ENCODE measurements around the gene NF2. TPM values are rescaled to one million over a fixed set of nuclear protein-coding genes. Genes with fewer than 3 reads are reported as not detected.

The NF2 gene
- total RNA-seq, 1 donor from 2014 or later = 110 TPM

DNA sequence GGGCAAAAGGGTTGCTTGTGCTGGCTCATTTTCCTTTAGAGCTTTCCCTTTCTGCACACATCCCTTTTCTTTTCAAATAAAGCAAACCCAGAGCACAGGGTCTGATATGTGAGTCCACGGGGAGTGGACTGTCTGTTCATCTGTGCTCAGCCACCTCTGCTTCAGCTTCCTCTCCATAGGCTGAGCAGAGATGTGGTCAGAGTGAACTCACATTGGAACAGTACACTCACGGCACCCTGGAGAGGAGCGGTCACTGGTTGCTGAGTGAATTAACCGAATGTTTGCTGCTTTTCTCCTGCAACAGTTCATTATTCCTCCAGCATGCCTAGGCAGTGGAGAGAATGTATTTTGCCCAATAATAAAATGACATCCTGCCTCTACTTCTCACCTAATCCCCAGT lies 80.1 kb downstream of the NF2 start:
- no peaks in the 10 kb centered on the region for H3K27me3 ChIP-seq (ENCODE audit: control insufficient read depth, insufficient read depth, low read length)
- TF ChIP-seq, protein P1, sequence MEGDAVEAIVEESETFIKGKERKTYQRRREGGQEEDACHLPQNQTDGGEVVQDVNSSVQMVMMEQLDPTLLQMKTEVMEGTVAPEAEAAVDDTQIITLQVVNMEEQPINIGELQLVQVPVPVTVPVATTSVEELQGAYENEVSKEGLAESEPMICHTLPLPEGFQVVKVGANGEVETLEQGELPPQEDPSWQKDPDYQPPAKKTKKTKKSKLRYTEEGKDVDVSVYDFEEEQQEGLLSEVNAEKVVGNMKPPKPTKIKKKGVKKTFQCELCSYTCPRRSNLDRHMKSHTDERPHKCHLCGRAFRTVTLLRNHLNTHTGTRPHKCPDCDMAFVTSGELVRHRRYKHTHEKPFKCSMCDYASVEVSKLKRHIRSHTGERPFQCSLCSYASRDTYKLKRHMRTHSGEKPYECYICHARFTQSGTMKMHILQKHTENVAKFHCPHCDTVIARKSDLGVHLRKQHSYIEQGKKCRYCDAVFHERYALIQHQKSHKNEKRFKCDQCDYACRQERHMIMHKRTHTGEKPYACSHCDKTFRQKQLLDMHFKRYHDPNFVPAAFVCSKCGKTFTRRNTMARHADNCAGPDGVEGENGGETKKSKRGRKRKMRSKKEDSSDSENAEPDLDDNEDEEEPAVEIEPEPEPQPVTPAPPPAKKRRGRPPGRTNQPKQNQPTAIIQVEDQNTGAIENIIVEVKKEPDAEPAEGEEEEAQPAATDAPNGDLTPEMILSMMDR (IDR thresholded peaks at IDR 0.05; ENCODE audit: insufficient read depth, low read length, poor library complexity, severe bottlenecking) = no peak

DNA sequence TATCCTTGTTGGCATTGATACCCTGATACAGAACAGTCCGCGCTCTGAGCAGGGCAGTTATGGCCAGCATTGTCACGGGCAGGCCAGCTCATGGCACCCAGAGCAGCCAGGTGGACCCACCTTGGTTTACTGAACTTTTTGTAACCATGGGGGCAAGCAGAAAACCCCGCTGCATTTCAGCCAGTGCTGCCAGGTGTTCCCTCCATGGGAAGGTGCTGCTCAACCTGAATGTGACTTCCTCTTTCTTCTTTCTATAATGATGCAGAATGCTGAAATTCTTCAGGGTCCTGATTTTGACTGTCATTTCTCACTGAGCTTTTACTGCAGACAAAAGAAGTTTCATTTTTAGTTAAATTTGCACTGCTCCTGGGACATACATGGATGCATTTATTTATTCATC lies 80.8 kb downstream of the NF2 start:
- H3K27me3 ChIP-seq (ENCODE audit: control insufficient read depth, insufficient read depth, low read length) = no peaks in the 10 kb centered on the region
- H3K4me3 ChIP-seq (ENCODE audit: low read depth, low read length) = no peak overlapping the region
- H3K36me3 ChIP-seq (ENCODE audit: control insufficient read depth, insufficient read depth, low read length) = no peaks in the 10 kb centered on the region
- TF ChIP-seq, protein P1 (IDR thresholded peaks at IDR 0.05; ENCODE audit: insufficient read depth, low read length, poor library complexity, severe bottlenecking) = no peak
- DNase-seq (ENCODE audit: low read depth) = no peak

More for the DNA sequence above, 80.1 kb downstream of the NF2 start:
- H3K4me3 ChIP-seq (ENCODE audit: low read depth, low read length) = no peak overlapping the region
- no peak for DNase-seq (ENCODE audit: low read depth)
- peaks cover 1% of the 10 kb centered on the region for H3K36me3 ChIP-seq (ENCODE audit: control insufficient read depth, insufficient read depth, low read length)

DNA sequence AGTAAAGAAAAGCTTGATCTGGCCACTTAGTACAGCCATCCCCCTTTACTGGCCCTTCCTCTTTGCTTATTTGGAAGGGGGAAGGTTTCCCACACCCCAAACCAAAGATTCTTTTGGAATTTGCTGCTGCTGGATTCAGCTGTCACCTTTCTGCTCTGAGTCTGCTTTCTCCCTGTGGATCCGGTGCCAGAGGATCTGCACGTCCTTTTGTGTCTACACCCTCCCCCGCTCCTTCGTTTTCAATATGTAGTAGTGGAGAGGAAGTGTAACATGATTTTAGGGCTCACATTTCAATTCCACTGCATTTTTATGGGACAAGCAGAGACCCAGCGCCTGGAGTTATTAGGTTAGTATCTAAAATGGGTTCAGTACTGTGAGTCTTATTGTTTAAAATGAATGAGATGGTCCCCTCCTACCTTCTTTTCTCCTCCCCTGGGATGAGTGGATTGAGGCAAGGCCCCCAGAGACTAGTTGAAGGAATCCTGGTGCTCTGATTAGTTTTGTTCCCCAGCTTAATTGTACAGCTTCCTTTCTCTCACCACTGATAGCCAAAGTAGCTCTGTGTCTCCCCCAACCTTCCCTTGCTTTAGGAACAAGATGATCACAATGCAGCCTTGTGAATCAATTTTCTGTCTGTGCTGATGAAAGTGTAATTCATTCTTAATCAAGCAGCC lies 85.9 kb downstream of the NF2 start:
- TF ChIP-seq, protein P1 (IDR thresholded peaks at IDR 0.05; ENCODE audit: insufficient read depth, low read length, poor library complexity, severe bottlenecking) = no peak
- H3K4me3 ChIP-seq (ENCODE audit: low read depth, low read length) = no peak overlapping the region
- H3K36me3 ChIP-seq (ENCODE audit: control insufficient read depth, insufficient read depth, low read length) = no peaks in the 10 kb centered on the region
- no peak for DNase-seq (ENCODE audit: low read depth)
- H3K27me3 ChIP-seq (ENCODE audit: control insufficient read depth, insufficient read depth, low read length) = no peaks in the 10 kb centered on the region

DNA sequence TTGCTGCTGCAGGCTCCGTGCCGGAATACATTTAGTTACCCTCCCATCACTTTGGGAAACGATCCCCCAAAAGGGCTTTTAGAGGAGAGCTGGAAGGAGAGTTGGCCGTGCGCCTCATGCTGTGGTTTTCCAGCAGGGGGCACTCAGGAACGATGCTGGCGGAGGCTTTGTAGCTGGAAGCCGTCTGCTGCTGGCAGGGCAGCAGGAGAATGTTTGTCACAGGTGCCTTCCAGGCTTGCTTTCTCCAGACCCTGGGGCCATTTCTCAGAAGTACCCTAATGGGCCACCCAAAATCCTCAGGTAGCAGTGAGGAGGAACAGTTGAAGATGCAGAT lies 86.4 kb downstream of the NF2 start:
- Histone ChIP-seq H3K36me3 (ENCODE audit: control insufficient read depth, insufficient read depth, low read length) (no peaks in the 10 kb centered on the region), H3K4me3 (ENCODE audit: low read depth, low read length) (no peak overlapping the region), H3K27me3 (ENCODE audit: control insufficient read depth, insufficient read depth, low read length) (no peaks in the 10 kb centered on the region)
- TF ChIP-seq, protein P1 (IDR thresholded peaks at IDR 0.05; ENCODE audit: insufficient read depth, low read length, poor library complexity, severe bottlenecking) = peak; percentile 87
- no peak for DNase-seq (ENCODE audit: low read depth)

DNA sequence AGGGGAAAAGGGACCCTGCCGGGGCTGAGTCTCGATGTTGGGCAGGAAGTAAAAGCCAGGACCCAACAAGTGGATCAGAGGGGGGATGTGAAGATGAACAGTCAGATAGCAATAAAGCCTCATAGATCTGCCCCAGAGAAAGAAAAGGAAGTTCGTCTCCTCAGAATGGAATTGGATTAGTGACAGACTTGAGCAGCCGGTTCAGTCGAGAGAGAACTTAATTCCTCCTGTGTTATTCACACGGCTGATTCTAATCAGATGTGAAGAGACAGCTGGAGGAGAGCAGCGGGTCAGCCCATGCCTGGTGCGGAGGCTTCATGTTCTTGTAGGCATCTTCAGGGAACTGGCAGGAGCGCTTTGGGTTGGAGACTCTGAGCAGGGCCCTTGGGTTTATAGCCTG lies 87.0 kb downstream of the NF2 start:
- H3K27me3 ChIP-seq (ENCODE audit: control insufficient read depth, insufficient read depth, low read length) = no peaks in the 10 kb centered on the region
- no peaks in the 10 kb centered on the region for H3K36me3 ChIP-seq (ENCODE audit: control insufficient read depth, insufficient read depth, low read length)
- no peak for DNase-seq (ENCODE audit: low read depth)
- TF ChIP-seq, protein P1 (IDR thresholded peaks at IDR 0.05; ENCODE audit: insufficient read depth, low read length, poor library complexity, severe bottlenecking) = no peak
- H3K4me3 ChIP-seq (ENCODE audit: low read depth, low read length) = no peak overlapping the region
